Mucosa of descending colon (tissue), 3 donors: ENCODE results near the gene EN2. TPM values are rescaled to one million over a fixed set of nuclear protein-coding genes. Genes with fewer than 3 reads are reported as not detected.

ENCODE experiments used
- ATAC-seq: fragments of 200-7000 bp; cut with Tn5 transposase; one replicate; pipeline ENCODE4 v1.9.1; 2020; ENCODE audit warnings: mild to moderate bottlenecking, moderate library complexity
- DNase-seq, 3 donors: peaks; one replicate each; pipeline ENCODE4 v3.0.0-alpha.2; 2020
- H3K36me3 ChIP-seq: fragments of 200-600 bp; one replicate; pipeline ENCODE4 v1.8.0; 2021; ENCODE audit warnings: low read depth, mild to moderate bottlenecking
- H3K4me1 ChIP-seq: fragments of 200-600 bp; one replicate; pipeline ENCODE4 v1.8.0; 2021; ENCODE audit warnings: low read depth, mild to moderate bottlenecking
- H3K4me3 ChIP-seq: fragments of 200-600 bp; one replicate; pipeline ENCODE4 v1.8.0; 2021; ENCODE audit warnings: mild to moderate bottlenecking
- H3K9me3 ChIP-seq: fragments of 200-600 bp; one replicate; pipeline ENCODE4 v1.8.0; 2021; ENCODE audit warnings: mild to moderate bottlenecking
- intact Hi-C, 2 donors: fragments of 100-400 bp; cut with DNase I in 1 of 2; cut with micrococcal nuclease in 1 of 2; formaldehyde crosslinking; loops; one replicate each; pipeline versions ENCODE4 v1.11.0 to v1.11.1; 2022; cut with DNase I, micrococcal nuclease
- total RNA-seq, 3 donors: library from RNA; stranded (reverse); fragmentation: NEBNext Ultra II Directional in 2 of 3; extraction: Animal tissue kit (Norgen Biotek cat#: 25700) in 2 of 3; gene quantifications; one replicate each; pipeline versions ENCODE4 v1.2.1 to v1.2.4, GENCODE V29; 2021 to 2023
- TF ChIP-seq, protein P1 (sequence below): fragments of 200-600 bp; IDR thresholded peaks from one replicate; pipeline ENCODE4 v1.8.0; 2022; ENCODE audit warnings: antibody characterized with exemption, mild to moderate bottlenecking
- donor health status: DM: no; HTN: no; CAD: no; lungs with moderate emphysema.
- donor health status: DM: no; HTN: no; CAD: no.
- donor health status: DM: no; HTN: yes; CAD: no.

Gene EN2
- total RNA-seq, 3 donors from 2014 or later: not detected

DNA sequence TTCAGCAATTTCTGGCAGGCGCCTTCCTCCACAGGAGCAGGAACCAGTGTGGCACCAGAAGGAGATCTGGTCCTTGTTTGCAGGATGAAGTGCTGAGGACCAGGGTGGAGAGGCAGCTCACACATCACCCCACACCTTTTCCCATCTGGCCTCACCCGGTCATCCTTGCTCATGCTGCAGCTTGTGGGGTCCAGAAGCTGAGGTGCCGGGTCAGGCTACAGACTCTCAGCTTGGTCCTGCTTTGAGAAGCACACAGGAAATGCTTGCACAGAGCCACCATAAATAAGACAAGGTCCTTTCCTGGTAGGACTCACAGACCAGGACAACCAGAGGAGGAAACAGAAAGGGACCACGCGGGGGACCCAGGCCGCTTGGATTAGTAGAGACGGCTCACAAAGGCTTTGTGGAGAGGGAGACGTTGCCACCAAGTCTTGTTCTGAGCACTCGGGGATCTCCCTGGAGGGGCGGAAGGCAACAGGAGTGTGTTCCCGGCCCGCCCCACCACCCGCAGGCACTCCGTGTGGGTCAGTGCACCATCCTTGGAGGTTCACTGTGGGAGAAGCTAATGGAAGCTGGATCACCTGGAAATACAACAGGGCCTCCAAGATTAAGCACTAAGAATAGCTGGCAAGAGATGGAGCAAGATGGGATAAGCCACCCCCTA is 29.6 kb upstream of the EN2 start:
- Histone ChIP-seq H3K36me3 (no peaks in the 10 kb centered on the region), H3K4me3 (no peak overlapping the region), H3K4me1 (no peaks in the 10 kb centered on the region), H3K9me3 (no peaks in the 10 kb centered on the region)
- no peak for ATAC-seq
- intact Hi-C loops: no loop called here
- TF ChIP-seq, protein P1, sequence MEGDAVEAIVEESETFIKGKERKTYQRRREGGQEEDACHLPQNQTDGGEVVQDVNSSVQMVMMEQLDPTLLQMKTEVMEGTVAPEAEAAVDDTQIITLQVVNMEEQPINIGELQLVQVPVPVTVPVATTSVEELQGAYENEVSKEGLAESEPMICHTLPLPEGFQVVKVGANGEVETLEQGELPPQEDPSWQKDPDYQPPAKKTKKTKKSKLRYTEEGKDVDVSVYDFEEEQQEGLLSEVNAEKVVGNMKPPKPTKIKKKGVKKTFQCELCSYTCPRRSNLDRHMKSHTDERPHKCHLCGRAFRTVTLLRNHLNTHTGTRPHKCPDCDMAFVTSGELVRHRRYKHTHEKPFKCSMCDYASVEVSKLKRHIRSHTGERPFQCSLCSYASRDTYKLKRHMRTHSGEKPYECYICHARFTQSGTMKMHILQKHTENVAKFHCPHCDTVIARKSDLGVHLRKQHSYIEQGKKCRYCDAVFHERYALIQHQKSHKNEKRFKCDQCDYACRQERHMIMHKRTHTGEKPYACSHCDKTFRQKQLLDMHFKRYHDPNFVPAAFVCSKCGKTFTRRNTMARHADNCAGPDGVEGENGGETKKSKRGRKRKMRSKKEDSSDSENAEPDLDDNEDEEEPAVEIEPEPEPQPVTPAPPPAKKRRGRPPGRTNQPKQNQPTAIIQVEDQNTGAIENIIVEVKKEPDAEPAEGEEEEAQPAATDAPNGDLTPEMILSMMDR: no peak
- DNase-seq: peak in 1 of 3 donors; percentile 5

DNA sequence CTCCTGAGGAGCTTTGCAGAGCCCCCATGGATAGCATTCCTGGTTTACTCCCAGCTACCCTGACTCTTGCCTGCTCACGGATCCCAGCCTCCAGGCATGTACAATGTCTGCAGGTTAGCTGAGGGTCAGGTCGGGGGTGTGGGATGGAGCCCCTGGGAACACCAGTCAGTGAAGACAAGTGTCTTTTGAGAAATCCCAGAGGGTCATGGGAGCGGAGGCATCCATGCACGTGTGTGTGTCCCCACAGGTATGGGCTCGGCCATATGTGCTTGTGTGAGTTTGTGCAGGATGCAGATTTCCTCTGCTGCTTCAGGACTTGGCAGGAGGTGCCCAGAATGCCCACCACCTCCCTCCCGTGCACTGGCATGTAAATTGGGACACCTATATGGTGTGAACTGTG is 28.3 kb upstream of the EN2 start:
- H3K9me3 ChIP-seq: no peaks in the 10 kb centered on the region
- H3K4me1 ChIP-seq: no peaks in the 10 kb centered on the region
- no peak overlapping the region for H3K4me3 ChIP-seq
- intact Hi-C loops: no loop called here
- H3K36me3 ChIP-seq: no peaks in the 10 kb centered on the region
- DNase-seq: peak in 1 of 3 donors; percentile 2
- TF ChIP-seq, protein P1: no peak
- ATAC-seq: no peak

DNA sequence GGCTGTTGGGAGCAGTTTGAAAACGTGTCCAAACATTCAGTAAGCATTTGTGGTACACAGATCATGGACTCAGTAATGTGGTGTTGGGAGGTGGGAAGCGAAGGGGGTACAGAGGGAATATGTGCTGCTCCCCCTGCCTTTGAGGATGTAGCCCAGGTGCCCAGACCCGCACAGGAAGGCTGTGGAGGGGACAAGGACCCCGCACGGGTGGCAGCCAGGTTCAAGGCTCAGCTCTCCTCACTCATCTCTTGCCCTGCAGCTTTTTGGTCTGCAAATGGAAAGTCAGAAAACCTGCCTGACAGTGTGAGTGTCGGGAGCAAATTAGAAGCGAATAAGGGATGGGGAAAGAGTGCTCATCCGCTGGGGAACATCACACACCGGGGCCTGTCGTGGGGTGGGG is 27.3 kb upstream of the EN2 start:
- Histone ChIP-seq H3K4me3 (no peak overlapping the region), H3K4me1 (no peaks in the 10 kb centered on the region), H3K9me3 (no peaks in the 10 kb centered on the region), H3K36me3 (no peaks in the 10 kb centered on the region)
- no peak for ATAC-seq
- TF ChIP-seq, protein P1: no peak
- intact Hi-C loops: no loop called here
- peak in 1 of 3 donors; percentile 5 for DNase-seq

DNA sequence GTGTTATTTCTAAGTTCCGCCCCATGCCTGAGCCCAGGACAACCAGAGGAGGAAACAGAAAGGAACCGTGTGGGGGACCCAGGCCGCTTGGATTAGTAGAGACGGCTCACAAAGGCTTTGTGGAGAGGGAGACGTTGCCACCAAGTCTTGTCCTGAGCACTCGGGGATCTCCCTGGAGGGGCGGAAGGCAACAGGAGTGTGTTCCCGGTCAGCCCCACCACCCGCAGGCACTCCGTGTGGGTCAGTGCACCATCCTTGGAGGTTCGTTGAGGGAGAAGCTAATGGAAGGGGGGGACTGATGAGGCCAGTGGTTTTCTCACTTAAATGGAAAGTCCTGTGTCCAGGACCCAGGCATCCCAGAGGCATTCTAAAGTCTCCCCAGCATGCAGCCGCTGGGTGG is 26.7 kb upstream of the EN2 start:
- no peak for ATAC-seq
- intact Hi-C loops: no loop called here
- TF ChIP-seq, protein P1: no peak

GRCh38 chr7:155431711-155432110 is 26.2 kb upstream of the EN2 start:
- TF ChIP-seq, protein P1: no peak
- peak in 1 of 3 donors; percentile 3 for DNase-seq
- Histone ChIP-seq H3K36me3 (no peaks in the 10 kb centered on the region), H3K4me3 (no peak overlapping the region), H3K4me1 (no peaks in the 10 kb centered on the region), H3K9me3 (no peaks in the 10 kb centered on the region)
- intact Hi-C loops: no loop called here
- no peak for ATAC-seq

More for the DNA sequence above, 26.7 kb upstream of the EN2 start:
- H3K36me3 ChIP-seq: no peaks in the 10 kb centered on the region
- no peak for DNase-seq
- H3K4me3 ChIP-seq: no peak overlapping the region
- no peaks in the 10 kb centered on the region for H3K9me3 ChIP-seq
- H3K4me1 ChIP-seq: no peaks in the 10 kb centered on the region
